GM10847 (cell line): ENCODE measurements around the gene IGSF8.

Experiments
- POLR2A ChIP-seq: IDR thresholded peaks from 2 replicates; pipeline ENCODE4 v1.6.1; 2011; ENCODE audit not compliant: insufficient read length; ENCODE audit errors: extremely low read depth

IGSF8 gene

GRCh38 chr1:160085686-160086455 is 12.5 kb downstream of the IGSF8 start:
- TF ChIP-seq POLR2A: no peak

- TF ChIP-seq POLR2A: no peak
Observed at GRCh38 chr1:160084771-160085321, 13.6 kb downstream of the IGSF8 start.

- no peak for TF ChIP-seq POLR2A
Observed at GRCh38 chr1:160083968-160084770, 14.2 kb downstream of the IGSF8 start.

DNA sequence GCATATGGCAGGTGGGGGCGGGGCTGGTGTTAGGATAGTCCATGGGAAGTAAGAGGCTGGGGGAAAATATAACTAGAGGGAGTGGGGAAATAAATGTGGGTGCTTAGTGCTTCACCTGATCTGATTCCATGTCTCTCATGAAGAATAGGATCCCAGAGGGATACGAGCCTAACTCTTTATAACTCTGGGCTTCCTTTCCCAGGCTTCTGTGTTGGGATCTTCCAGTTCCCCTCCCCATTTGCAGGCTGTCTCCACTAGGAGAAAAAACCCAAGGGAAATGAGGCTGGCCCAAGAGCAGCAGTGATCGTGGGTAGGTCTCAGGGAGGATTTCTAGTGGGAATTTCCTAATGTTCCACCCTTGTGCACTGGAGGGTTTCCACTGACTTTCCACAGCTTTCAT is 15.5 kb downstream of the IGSF8 start:
- TF ChIP-seq POLR2A: no peak

DNA sequence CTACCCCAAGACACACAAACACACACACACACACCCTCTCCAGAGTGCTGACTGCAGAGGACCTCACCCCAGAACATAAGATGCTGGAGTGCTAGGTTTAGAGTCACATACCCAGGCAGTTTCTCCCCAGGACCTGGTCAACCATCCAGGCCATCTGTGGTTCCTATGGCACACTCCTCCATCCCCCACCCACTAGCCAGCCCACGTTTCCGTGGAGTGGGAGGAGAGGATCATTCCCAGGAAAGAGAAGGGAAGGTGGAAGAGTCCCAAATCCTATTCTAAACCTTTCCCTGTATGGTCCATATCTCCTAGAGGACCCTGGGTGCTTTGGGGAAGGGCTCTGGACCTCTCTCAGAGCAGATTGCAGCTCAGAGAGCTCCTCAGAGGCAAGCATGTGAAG is 15.9 kb downstream of the IGSF8 start:
- no peak for TF ChIP-seq POLR2A

GRCh38 chr1:160081261-160081936 is 17.0 kb downstream of the IGSF8 start, which contains the start of gene KCNJ9:
KCNJ9 (plus strand) TSS chr1:160081538; CDS start chr1:160084031, 2,493 bp downstream.
- TF ChIP-seq POLR2A: no peak

DNA sequence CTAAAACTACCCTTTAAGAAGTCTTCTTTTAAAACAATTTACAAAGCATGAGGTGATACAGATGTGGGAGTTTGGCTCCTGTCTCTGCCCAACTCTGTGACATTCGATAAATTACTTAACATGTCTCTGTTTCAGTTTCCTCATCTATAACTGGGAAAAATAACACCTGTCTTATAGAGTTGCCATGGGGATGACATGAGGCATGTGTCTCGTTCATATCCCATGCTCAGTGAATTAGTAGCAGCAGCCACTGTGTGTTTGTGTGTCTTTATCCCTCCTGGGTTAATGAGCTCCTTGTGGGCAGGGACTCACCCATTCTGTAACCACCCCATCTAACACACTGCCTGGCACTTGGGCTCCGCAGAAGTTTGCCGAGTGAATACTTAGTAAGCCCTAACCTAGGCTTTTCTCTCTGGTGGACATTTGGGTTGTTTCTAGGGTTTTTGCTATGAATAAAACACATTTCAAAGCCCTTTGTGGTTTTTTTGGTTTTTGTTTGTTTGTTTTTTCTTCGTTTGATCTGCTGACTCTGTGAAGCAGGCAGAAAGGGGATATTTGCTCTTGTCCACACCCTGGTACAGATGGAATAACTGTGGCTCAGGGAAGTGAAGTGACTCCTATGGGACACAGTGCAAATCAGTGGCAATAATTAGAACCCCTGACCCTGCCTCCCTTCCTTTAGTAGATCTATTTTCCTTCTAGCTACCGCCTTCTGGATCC is 17.9 kb downstream of the IGSF8 start:
- no peak for TF ChIP-seq POLR2A

DNA sequence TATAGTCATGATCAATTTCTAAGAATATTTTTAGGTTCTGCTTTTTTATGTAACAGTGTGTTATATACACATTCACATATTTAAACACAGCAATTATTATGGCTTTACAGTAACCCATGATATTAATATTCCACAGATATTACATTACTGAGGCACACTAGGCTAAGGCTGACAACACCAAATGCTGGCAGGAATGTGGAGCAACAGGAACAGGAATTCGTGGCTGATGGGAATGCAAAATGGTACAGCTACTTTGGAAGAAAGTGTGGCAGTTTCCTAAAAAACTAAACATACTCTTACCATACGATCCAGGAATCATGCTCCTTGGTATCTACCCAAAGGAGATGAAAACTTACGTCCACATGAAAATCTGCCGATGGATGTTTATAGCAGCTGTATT is 19.0 kb downstream of the IGSF8 start:
- TF ChIP-seq POLR2A: no peak

- no peak for TF ChIP-seq POLR2A
Observed at GRCh38 chr1:160078512-160079195, 19.8 kb downstream of the IGSF8 start.

- TF ChIP-seq POLR2A: no peak
Observed at GRCh38 chr1:160077486-160077885, 20.9 kb downstream of the IGSF8 start.

- TF ChIP-seq POLR2A: no peak
Observed at GRCh38 chr1:160076295-160076694, 22.1 kb downstream of the IGSF8 start.

- no peak for TF ChIP-seq POLR2A
Observed at GRCh38 chr1:160075836-160076235, 22.6 kb downstream of the IGSF8 start.

DNA sequence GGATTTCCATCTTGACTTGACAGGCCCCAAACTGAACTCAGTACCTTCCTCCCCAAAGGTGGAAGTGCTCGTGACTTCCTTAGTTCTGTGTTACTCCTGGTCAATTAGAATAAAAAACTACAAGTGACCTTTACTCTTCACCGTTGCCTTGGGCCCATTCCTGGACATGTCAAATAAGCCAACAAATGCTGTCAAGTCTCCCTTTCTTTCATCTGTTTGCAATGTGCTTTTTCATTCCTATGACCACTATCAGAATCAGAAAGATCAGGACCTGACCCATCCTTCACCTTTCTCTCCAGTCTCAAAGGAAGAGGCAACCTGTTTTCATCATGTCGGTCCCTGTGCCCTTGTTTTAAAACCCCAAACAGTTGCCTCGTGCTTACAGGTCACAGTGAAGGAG is 23.6 kb downstream of the IGSF8 start:
- TF ChIP-seq POLR2A: no peak

DNA sequence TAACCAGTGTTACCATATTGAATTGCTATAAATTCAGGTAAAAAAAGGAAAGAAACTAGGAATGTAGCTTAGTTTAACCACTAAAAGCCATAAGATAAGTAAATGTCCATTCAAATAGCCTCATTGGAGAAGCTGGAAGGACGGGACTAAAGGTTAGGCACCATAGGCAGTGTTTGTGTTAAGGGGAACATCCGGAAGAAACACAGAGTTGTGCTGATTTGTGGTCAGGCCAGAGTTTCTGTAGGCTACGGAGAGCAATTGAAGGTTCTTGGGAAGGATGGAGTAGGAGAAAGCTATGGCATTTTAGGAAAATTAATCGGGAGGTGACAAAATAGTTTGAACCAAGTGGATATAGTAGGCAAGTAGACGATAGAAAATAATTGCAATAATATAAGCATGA is 27.1 kb downstream of the IGSF8 start:
- no peak for TF ChIP-seq POLR2A

DNA sequence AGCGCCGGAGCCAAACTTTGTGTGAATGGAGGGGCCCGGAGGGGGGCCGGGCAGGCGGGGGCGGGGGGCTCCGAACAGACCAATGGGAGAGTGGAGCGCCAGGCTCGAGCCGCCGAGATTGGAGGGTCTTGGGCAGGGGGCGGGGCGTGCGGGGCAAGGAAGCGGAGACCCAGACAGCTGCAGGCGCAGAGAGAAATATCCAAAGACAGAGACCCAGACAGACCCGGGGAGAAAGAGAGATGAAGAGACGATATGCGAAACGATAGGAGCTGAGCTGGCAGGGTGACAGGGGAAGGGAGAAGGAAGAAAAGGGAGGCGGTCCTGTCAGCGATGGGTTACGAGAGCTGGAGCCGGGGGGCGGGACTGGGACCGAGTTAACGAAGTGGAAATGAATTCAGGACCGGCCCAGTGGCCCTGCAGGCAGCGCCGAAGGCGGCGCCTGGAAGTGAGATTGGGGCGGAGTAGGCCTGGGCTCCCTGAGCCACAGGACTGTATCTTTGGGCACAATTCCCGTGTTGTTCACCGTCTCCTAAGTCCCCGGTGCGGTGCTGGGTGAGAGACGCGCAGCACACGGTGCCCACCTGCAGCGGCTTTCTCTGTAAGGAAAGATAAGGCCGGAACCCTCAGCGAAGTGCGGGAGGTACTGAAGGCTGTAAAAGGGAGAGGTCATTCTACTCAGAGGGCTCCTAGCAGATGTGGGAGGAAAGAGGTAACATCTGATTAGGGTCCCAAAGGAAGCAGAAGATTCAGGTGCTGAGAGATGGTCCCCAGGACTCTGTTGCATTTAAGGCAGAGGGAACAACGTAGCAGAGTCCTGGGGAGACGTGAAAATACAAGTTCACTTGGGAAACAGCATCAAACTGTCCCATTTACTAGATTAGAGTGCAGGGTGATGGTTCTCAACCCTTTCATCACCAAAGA is 27.9 kb downstream of the IGSF8 start:
- TF ChIP-seq POLR2A: no peak
